ENCODE results near the gene ACYP1. TPM values are rescaled to one million over a fixed set of nuclear protein-coding genes. Genes with fewer than 3 reads are reported as not detected.
A peak's percentile ranks its signal among the peaks of the same experiment; 100 is the strongest.

Gene ACYP1
- polyA plus RNA-seq, 1 of the 3 experiments (the other 2 are of a cell fraction), result 53.5 TPM

DNA sequence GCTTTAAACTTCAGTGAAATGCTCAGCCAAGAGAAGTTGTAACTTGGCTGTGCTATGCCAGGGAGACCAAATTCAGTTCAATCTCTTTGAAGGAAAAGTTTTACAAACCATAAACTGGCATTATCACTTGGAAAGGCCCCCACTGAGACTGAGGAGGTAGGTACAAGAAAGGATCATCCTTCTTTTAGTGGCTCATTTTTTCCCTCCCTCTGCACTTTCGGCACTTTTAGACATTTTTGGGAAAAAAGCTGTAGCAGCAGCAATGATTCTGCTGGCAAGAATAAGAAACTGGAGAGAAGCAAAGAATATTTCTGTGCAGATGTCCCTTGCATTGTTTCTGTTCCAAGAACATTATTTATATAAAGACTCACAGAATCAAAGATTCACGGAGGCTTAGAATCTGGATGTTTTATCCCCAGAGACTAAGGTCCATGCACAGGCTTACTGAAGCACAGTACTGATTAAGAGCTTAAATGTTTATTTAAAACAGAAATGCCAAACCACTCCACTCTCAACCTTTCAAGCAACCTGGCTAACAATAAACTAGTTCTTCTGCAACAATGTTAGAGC lies 17.9 kb upstream of the ACYP1 start:
- no peaks in the 10 kb centered on the region for H3K79me2 ChIP-seq (ENCODE audit: insufficient read depth)
- CTCF ChIA-PET, result interaction anchor here (2.3 to 15.6 kb wide), 2 partner anchors 137 to 220 kb away, joined by 11 to 290 read pairs; no protein-coding TSS in a partner anchor
- no peak overlapping the region for H3K9ac ChIP-seq
- no peak overlapping the region for H3K4me2 ChIP-seq
- no peak overlapping the region for H2AFZ ChIP-seq (ENCODE audit: low read depth)
- TF ChIP-seq, protein P1, sequence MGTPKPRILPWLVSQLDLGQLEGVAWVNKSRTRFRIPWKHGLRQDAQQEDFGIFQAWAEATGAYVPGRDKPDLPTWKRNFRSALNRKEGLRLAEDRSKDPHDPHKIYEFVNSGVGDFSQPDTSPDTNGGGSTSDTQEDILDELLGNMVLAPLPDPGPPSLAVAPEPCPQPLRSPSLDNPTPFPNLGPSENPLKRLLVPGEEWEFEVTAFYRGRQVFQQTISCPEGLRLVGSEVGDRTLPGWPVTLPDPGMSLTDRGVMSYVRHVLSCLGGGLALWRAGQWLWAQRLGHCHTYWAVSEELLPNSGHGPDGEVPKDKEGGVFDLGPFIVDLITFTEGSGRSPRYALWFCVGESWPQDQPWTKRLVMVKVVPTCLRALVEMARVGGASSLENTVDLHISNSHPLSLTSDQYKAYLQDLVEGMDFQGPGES (IDR thresholded peaks at IDR 0.05; ENCODE audit: low read depth, low read length), result no peak
- TF ChIP-seq, protein P2, sequence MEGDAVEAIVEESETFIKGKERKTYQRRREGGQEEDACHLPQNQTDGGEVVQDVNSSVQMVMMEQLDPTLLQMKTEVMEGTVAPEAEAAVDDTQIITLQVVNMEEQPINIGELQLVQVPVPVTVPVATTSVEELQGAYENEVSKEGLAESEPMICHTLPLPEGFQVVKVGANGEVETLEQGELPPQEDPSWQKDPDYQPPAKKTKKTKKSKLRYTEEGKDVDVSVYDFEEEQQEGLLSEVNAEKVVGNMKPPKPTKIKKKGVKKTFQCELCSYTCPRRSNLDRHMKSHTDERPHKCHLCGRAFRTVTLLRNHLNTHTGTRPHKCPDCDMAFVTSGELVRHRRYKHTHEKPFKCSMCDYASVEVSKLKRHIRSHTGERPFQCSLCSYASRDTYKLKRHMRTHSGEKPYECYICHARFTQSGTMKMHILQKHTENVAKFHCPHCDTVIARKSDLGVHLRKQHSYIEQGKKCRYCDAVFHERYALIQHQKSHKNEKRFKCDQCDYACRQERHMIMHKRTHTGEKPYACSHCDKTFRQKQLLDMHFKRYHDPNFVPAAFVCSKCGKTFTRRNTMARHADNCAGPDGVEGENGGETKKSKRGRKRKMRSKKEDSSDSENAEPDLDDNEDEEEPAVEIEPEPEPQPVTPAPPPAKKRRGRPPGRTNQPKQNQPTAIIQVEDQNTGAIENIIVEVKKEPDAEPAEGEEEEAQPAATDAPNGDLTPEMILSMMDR (IDR thresholded peaks at IDR 0.05), result no peak
- TF ChIP-seq RCOR1 (IDR thresholded peaks at IDR 0.05; ENCODE audit: low read length) (no peak), MXI1 (IDR thresholded peaks at IDR 0.05; ENCODE audit: low read depth, low read length) (no peak), SIN3A (IDR thresholded peaks at IDR 0.05; ENCODE audit: borderline replicate concordance, low read depth, low read length) (no peak), RAD21 (IDR thresholded peaks at IDR 0.05; ENCODE audit: low read length) (no peak), NFIC (IDR thresholded peaks at IDR 0.05; ENCODE audit: borderline replicate concordance) (no peak)
- TF ChIP-seq, protein P3, sequence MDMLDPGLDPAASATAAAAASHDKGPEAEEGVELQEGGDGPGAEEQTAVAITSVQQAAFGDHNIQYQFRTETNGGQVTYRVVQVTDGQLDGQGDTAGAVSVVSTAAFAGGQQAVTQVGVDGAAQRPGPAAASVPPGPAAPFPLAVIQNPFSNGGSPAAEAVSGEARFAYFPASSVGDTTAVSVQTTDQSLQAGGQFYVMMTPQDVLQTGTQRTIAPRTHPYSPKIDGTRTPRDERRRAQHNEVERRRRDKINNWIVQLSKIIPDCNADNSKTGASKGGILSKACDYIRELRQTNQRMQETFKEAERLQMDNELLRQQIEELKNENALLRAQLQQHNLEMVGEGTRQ (IDR thresholded peaks at IDR 0.05; ENCODE audit: borderline replicate concordance, low read depth, low read length), result no peak
- no peak for DNase-seq
- H3K9me2 ChIP-seq, result no peaks in the 10 kb centered on the region
- no peak overlapping the region for H3K4me3 ChIP-seq (ENCODE audit: low read depth in 2 of 2, low read length in 1 of 2)
- POLR2A ChIA-PET, result interaction anchor here (1.1 kb wide), 1 partner anchor 45 kb away, joined by 3 read pairs; the partner anchor contains the start of gene NEK9
- H3K4me1 ChIP-seq (ENCODE audit: control insufficient read depth in 1 of 2, insufficient read depth in 2 of 2, low read depth in 1 of 2, low read length in 1 of 2), result peaks cover 0 to 16% of the 10 kb centered on the region in 2 experiments; a peak in 2 of 4 replicates
- H3K27me3 ChIP-seq (ENCODE audit: insufficient read depth), result no peaks in the 10 kb centered on the region
- no peaks in the 10 kb centered on the region for H4K20me1 ChIP-seq (ENCODE audit: insufficient read depth)
- no peaks in the 10 kb centered on the region for H3K9me3 ChIP-seq
- H3K27ac ChIP-seq (ENCODE audit: low read depth in 2 of 2, low read length in 1 of 2), result peak overlapping the region; percentile 11 to 41; a peak in 3 of 4 replicates
- peaks cover 31 to 49% of the 10 kb centered on the region in 2 experiments for H3K36me3 ChIP-seq (replicated peaks in 1 of 2; ENCODE audit: control insufficient read depth in 1 of 2, insufficient read depth in 2 of 2, low read length in 1 of 2)
- H3F3A ChIP-seq (replicated peaks; ENCODE audit: insufficient read depth), result no peaks in the 10 kb centered on the region
- WGBS (ENCODE audit: low lambda C conversion rate), result 95% methylated on average over 2 of the region's 2 CpGs

DNA sequence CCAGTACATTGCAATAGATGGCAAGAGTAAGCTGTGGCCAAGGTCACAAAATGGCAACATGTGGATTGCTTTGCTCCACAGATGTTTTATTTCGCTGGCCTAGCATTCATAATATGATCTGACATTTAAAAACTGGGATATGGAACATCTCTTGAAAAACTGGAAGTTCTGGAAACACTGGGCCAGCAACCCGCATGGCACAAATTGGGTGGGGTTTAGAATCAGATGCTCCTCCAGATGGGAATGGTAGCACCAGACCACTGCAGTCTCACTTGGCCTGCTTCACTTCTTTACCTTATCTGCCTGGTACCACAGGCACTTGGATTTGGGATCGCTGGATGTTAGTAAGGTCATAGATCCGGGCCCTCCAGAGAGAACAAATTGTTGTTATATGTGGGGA lies 15.7 kb upstream of the ACYP1 start:
- H3K9me3 ChIP-seq, result no peaks in the 10 kb centered on the region
- H3K36me3 ChIP-seq (replicated peaks in 1 of 2; ENCODE audit: control insufficient read depth in 1 of 2, insufficient read depth in 2 of 2, low read length in 1 of 2), result peaks cover 10 to 33% of the 10 kb centered on the region in 2 experiments
- no peak overlapping the region for H2AFZ ChIP-seq (ENCODE audit: low read depth)
- peak overlapping the region in 1 of 2 experiments; percentile 90; a peak in 2 of 4 replicates for H3K27ac ChIP-seq (ENCODE audit: low read depth in 2 of 2, low read length in 1 of 2)
- no peaks in the 10 kb centered on the region for H3F3A ChIP-seq (replicated peaks; ENCODE audit: insufficient read depth)
- H3K4me1 ChIP-seq (ENCODE audit: control insufficient read depth in 1 of 2, insufficient read depth in 2 of 2, low read depth in 1 of 2, low read length in 1 of 2), result peaks cover 0 to 16% of the 10 kb centered on the region in 2 experiments; a peak in 2 of 4 replicates
- ChIA-PET CTCF (interaction anchor here (0.8 to 3.8 kb wide), 6 partner anchors 9 to 174 kb away, joined by 3 to 36 read pairs (median 9); partner anchors contain the start of gene ZC2HC1C), POLR2A (no interaction called here)
- H4K20me1 ChIP-seq (ENCODE audit: insufficient read depth), result no peaks in the 10 kb centered on the region
- no peak for TF ChIP-seq MXI1 (IDR thresholded peaks at IDR 0.05; ENCODE audit: low read depth, low read length)
- no peak for TF ChIP-seq EZH2phosphoT487 (IDR thresholded peaks at IDR 0.05; ENCODE audit: borderline replicate concordance, low read depth)
- no peak for TF ChIP-seq TCF12 (IDR thresholded peaks at IDR 0.05)
- no peak for TF ChIP-seq POLR2AphosphoS5 (IDR thresholded peaks at IDR 0.05; ENCODE audit: low read depth, low read length)
- TF ChIP-seq, protein P4, sequence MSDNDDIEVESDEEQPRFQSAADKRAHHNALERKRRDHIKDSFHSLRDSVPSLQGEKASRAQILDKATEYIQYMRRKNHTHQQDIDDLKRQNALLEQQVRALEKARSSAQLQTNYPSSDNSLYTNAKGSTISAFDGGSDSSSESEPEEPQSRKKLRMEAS (IDR thresholded peaks at IDR 0.05; ENCODE audit: low read depth), result no peak
- no peak for TF ChIP-seq FOXJ3 (CRISPR knock-in tag; IDR thresholded peaks at IDR 0.05)
- no peak for TF ChIP-seq RAD21 (IDR thresholded peaks at IDR 0.05; ENCODE audit: low read length)
- TF ChIP-seq RXRA (IDR thresholded peaks at IDR 0.05; ENCODE audit: borderline replicate concordance, low read depth), result no peak
- no peak for TF ChIP-seq SIN3A (IDR thresholded peaks at IDR 0.05; ENCODE audit: borderline replicate concordance, low read depth, low read length)
- TF ChIP-seq, protein P1 (IDR thresholded peaks at IDR 0.05; ENCODE audit: low read depth, low read length), result no peak
- H3K4me3 ChIP-seq (ENCODE audit: low read depth in 2 of 2, low read length in 1 of 2), result no peak overlapping the region
- 92% methylated on average over 4 of the region's 4 CpGs for WGBS (ENCODE audit: low lambda C conversion rate)
- DNase-seq, result peak; percentile 18
- H3K79me2 ChIP-seq (ENCODE audit: insufficient read depth), result no peaks in the 10 kb centered on the region
- no peaks in the 10 kb centered on the region for H3K27me3 ChIP-seq (ENCODE audit: insufficient read depth)
- H3K9me2 ChIP-seq, result no peaks in the 10 kb centered on the region
- H3K9ac ChIP-seq, result no peak overlapping the region
- no peak overlapping the region for H3K4me2 ChIP-seq

Data from SK-N-SH (cell line).